Nephron (organoid): Measurements from ENCODE around the gene DEFB127.
"Not testable (repeated sequence)": the region's sequence is repeated elsewhere in the genome, so short reads cannot be mapped to it uniquely, and the experiment has no call there.

ENCODE experiments used
- H3K27ac Mint-ChIP-seq, 3 experiments: 2 replicates each; pipeline ENCODE4 v1.8.0; 2020; ENCODE audit warnings: mixed read lengths in 3 of 3, mild to moderate bottlenecking in 2 of 3, moderate library complexity in 1 of 3
- H3K27me3 Mint-ChIP-seq: 2 replicates; pipeline ENCODE4 v1.8.0; 2021; ENCODE audit warnings: low read depth, mild to moderate bottlenecking, moderate library complexity, mixed read lengths
- H3K36me3 Mint-ChIP-seq: 2 replicates; pipeline ENCODE4 v1.8.0; 2020; ENCODE audit warnings: low read depth, mixed read lengths
- H3K4me1 Mint-ChIP-seq: 2 replicates; pipeline ENCODE4 v1.8.0; 2020; ENCODE audit warnings: mixed read lengths
- H3K4me3 Mint-ChIP-seq, 3 experiments: 2 replicates each; pipeline ENCODE4 v1.8.0; 2020; ENCODE audit warnings: mild to moderate bottlenecking in 3 of 3, mixed read lengths in 3 of 3, moderate library complexity in 2 of 3
- H3K9me3 Mint-ChIP-seq: 2 replicates; pipeline ENCODE4 v1.8.0; 2020; ENCODE audit warnings: mixed read lengths
- TF ChIP-seq, protein P1 (sequence below), 3 experiments: fragments of 200-600 bp; sonication (generic); IDR thresholded peaks; one replicate each; pipeline ENCODE4 v1.5.0; 2021; ENCODE audit warnings: antibody characterized with exemption in 3 of 3; ENCODE audit not compliant: unreplicated experiment in 3 of 3

The DEFB127 gene

DNA sequence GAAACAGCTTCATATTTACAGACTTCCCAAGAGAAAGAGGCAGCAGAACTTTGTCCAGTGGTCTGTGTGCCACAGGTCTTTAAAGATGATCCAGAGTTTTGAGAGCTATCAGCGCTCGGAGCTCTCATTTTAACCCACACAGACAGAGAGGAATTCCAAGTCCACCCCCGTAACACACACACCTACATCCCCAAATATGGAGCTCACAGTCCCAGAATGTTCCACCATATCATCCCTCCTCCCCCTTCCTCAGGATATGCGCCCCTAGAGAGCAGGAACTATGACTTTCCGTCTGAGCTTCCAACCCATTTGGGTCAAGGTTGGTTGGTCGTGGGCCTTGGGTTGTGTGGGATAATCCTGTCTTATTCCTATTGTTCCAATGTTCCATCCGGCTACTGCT, 32.4 kb downstream of the DEFB127 start, which contains the start of gene DEFB128:
Gene DEFB128, minus strand, starts transcription at position 101 of the 400 bp plus-strand sequence. Its CDS starts 88 bp downstream, at position 13.
- Mint-ChIP-seq H3K27me3 (peaks cover 58% of the 10 kb centered on the region), H3K27ac (no peak within 1 kb of the TSS), H3K4me1 (no peaks in the 10 kb centered on the region)

DNA sequence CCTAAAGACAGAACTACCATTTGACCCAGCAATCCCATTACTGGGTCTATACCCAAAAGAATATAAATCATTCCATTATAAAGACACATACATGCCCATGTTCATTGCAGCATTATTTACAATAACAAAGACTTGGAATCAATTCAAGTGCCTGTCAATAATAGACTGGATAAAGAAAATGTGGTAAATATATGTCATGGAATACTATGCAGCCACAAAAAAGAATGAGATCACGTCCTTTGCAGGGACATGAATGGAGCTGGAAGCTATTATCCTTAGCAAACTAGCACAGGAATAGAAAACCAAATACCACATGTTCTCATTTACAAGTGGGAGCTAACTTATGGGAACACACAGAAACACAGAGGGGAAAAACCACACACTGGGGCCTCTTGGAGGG, 41.0 kb downstream of the DEFB127 start:
- Mint-ChIP-seq H3K4me3 (no peak overlapping the region), H3K27me3 (peaks cover 51% of the 10 kb centered on the region), H3K4me1 (no peaks in the 10 kb centered on the region), H3K9me3 (peaks cover 5% of the 10 kb centered on the region), H3K36me3 (no peaks in the 10 kb centered on the region), H3K27ac (no peak overlapping the region)
- TF ChIP-seq, protein P1, sequence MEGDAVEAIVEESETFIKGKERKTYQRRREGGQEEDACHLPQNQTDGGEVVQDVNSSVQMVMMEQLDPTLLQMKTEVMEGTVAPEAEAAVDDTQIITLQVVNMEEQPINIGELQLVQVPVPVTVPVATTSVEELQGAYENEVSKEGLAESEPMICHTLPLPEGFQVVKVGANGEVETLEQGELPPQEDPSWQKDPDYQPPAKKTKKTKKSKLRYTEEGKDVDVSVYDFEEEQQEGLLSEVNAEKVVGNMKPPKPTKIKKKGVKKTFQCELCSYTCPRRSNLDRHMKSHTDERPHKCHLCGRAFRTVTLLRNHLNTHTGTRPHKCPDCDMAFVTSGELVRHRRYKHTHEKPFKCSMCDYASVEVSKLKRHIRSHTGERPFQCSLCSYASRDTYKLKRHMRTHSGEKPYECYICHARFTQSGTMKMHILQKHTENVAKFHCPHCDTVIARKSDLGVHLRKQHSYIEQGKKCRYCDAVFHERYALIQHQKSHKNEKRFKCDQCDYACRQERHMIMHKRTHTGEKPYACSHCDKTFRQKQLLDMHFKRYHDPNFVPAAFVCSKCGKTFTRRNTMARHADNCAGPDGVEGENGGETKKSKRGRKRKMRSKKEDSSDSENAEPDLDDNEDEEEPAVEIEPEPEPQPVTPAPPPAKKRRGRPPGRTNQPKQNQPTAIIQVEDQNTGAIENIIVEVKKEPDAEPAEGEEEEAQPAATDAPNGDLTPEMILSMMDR (IDR thresholded peaks at IDR 0.05; ENCODE audit: unreplicated experiment in 3 of 3) = no peak

More for the DNA sequence above, 32.4 kb downstream of the DEFB127 start, which contains the start of gene DEFB128:
- Mint-ChIP-seq H3K4me3 (no peak within 1 kb of the TSS), H3K36me3 (no peaks in the 10 kb centered on the region), H3K9me3 (peaks cover 10% of the 10 kb centered on the region)
- TF ChIP-seq, protein P1 (IDR thresholded peaks at IDR 0.05; ENCODE audit: unreplicated experiment in 3 of 3) = no peak

DNA sequence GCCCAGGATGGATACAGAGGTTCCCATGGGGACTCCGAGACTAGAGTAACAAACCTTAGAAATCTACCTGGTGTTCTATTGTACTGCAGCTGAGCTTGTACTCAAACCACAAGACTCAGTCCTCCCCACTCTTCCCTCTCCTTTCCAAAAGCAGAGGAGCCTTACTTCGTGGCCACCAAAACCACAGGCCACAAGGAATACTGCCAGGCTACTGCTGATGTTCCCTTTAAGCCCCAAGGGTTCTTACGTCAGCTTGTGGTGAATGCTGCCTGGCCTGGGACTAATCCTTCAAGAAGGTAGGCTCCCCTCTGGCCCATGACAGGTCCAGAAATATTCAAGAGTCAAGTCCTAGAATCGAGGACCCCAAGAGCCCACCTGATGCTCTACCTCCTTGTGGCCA, 42.7 kb downstream of the DEFB127 start:
- H3K4me1 Mint-ChIP-seq = no peaks in the 10 kb centered on the region
- peaks cover 51% of the 10 kb centered on the region for H3K27me3 Mint-ChIP-seq
- no peak overlapping the region for H3K27ac Mint-ChIP-seq
- no peaks in the 10 kb centered on the region for H3K36me3 Mint-ChIP-seq
- H3K9me3 Mint-ChIP-seq = peaks cover 5% of the 10 kb centered on the region
- TF ChIP-seq, protein P1 (IDR thresholded peaks at IDR 0.05; ENCODE audit: unreplicated experiment in 3 of 3) = no peak
- H3K4me3 Mint-ChIP-seq = no peak overlapping the region

DNA sequence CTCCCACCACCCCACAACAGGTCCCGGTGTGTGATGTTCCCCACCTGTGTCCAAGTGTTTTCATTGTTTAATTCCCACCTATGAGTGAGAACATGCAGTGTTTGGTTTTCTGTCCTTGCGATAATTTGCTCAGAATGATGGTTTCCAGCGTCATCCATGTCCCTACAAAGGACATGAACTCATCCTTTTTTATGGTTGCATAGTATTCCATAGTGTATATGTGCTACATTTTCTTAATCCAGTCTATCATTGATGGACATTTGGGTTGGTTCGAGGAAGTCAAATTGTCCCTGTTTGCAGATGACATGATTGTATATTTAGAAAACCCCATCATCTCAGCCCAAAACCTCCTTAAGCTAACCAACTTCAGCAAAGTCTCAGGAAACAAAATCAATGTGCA, 46.4 kb downstream of the DEFB127 start:
- H3K4me1 Mint-ChIP-seq = not testable (repeated sequence)

More for the DNA sequence above, 46.4 kb downstream of the DEFB127 start:
- H3K4me3 Mint-ChIP-seq, H3K9me3 Mint-ChIP-seq, H3K36me3 Mint-ChIP-seq, H3K27ac Mint-ChIP-seq: not testable (repeated sequence)
- peaks cover 54% of the 10 kb centered on the region for H3K27me3 Mint-ChIP-seq
